IMR-90 (cell line): ENCODE data around the gene AMOTL1.

Source experiments
- BHLHE40 ChIP-seq: fragments of 150-350 bp; IDR thresholded peaks from 2 replicates; pipeline ENCODE4 v1.6.1; 2016; ENCODE audit warnings: mild to moderate bottlenecking, low read depth, low read length
- CEBPB ChIP-seq: IDR thresholded peaks from 2 replicates; pipeline ENCODE4 v1.6.1; 2012; ENCODE audit warnings: low read depth, low read length, improper control_type of control experiment
- CTCF ChIP-seq: conservative IDR thresholded peaks from 2 replicates; pipeline ENCODE4 v1.5.1; 2012; ENCODE audit warnings: mild to moderate bottlenecking, low read depth, low read length, improper control_type of control experiment
- MXI1 ChIP-seq: IDR thresholded peaks from 2 replicates; pipeline ENCODE4 v1.6.1; 2012; ENCODE audit warnings: low read depth, mild to moderate bottlenecking, low read length, moderate library complexity, borderline replicate concordance
- POLR2A ChIP-seq: IDR thresholded peaks from 2 replicates; pipeline ENCODE4 v1.6.1; 2012; ENCODE audit warnings: mild to moderate bottlenecking, low read depth, low read length

GRCh38 chr11:94767701-94768601, at the start of gene AMOTL1:
- no peak; the same call in 1 of the 2 replicates for TF ChIP-seq CTCF
- no peak for TF ChIP-seq BHLHE40
- no peak for TF ChIP-seq POLR2A
- no peak for TF ChIP-seq CEBPB
- no peak for TF ChIP-seq MXI1
